HG03457 (cell line): ENCODE data around the gene C2.

ENCODE experiments used
- ATAC-seq: cut with Tn5 transposase; IDR thresholded peaks from one replicate; pipeline ENCODE4 v1.9.1; 2021; ENCODE audit warnings: moderate number of reproducible peaks; ENCODE audit not compliant: unreplicated experiment

C2 gene

DNA sequence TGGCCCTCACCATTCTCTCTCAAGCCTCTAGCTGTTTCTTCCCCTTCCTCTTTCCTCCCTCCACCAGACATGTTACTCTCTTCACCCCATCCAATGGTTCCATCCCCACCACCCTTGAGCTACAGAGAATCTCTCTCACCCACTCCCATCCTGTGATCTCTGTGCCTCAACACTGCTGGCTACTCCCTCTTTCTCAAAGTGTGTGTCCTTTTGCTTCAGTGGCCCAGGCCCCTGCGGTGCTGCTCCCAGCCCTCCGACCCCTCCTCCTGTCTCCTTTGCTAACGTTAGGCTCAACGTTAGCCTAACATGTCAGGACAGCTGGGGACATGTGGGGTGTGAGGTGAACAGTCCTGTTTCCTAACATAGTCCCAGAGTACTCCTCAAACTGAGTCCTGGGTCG, 25.4 kb downstream of the C2 start:
- no peak for ATAC-seq

DNA sequence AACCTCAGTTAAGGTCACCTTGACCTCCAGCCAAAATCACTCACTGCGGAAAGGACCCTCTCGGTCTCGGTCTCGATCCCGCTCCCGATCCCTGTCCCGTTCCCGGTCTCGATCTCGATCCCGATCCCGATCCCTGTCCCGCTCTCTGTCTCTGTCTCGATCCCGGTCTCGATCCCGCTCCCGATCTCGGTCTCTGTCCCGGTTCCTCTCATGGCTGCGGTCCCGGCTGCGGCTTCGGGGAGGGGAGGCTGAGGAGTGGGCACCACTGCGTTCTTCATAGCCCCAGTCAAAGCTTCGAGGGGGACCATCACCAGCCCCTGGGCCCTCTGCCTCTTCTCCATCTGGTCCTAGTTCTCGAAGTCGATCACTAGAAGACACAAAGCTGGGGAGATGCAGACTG, 27.0 kb downstream of the C2 start:
- no peak for ATAC-seq

DNA sequence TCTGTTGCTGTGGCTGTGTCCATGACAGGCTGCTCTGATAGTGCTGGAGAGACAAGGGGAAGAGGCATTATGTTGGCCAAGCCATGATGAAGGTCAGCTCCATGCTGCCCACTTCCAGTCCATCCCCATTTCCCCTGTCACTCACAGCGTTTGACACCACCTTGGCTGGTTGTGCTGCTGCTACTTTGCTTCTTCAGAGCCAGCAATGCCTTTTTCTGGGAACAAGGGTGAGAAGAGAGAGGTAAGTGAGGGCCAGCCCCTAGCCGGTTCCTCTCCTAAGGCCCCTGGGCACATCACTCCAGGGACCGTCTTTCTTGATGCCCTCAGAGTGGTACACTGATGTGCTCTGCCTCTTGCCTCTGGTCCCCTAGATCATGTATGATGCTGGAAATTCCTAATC, 29.3 kb downstream of the C2 start:
- no peak for ATAC-seq

DNA sequence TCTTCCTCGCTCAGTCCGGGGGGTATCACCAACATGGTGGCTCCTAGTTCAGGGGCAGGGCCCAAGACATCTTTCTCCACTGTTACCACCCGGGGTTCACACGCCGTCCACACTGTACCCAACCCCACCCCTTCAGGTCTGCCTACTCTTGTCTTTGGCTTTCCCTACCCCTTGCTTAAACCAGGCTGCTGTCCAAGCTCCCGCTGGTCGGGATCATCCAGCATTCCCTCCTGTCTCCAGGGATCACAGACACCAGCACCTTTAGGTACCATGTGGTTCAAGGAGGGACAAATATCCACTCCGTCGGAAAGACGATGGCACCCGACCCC, 30.9 kb downstream of the C2 start:
- peak; percentile 7 for ATAC-seq

DNA sequence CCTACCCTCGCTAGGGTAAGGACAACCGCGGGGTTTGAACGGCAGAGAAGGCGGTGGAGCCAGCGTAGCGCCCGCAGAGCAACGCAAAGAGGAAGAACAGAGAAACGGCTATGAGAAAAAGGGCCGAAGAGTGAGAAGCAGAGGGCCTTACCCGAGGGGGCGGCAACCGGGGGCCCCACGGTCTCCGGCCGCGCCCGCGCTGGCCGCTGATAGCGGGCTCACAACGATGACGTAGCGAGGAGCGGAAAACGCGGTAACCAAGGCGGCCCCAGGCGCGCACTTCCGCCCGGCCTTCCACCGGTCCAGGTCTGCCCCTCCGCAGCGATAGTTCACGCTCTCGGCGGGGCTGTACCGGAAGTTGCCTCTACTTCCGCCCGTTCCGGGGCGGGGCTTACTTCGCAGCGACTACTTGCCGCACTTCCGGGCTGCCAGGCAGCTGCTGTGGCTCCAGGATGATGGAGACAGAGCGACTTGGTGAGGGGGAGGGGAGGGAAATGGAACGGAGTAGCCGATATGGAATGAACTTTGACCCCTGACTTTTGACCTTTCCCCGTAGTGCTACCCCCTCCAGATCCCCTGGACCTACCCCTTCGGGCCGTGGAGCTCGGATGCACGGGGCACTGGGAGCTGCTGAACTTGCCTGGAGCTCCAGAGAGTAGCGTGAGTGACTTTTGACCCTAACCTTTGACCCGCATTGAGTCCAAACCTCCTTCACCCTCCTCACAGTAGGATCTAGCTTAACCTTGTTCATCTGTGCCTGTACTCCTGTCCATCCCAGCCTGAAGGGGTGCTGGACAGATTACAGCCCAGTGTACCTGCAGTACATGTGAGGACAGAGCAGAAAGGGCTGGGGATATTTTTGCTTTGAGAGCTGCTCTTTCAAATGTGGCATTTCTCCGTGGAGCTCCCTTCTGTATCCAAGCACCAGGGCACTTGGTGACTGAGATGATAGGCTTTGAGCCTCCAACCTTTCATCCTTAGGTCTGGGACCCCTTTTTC, 31.5 kb downstream of the C2 start, which contains the start of the genes NELFE and SKIC2:
NELFE (minus strand) TSS at position 231 of the 999 bp plus-strand sequence. CDS start 525 bp downstream, outside the sequence.
SKIC2 (plus strand) TSS at position 435 of the 999 bp plus-strand sequence; CDS start at position 453, 18 bp downstream.
- peak; percentile 73 for ATAC-seq

DNA sequence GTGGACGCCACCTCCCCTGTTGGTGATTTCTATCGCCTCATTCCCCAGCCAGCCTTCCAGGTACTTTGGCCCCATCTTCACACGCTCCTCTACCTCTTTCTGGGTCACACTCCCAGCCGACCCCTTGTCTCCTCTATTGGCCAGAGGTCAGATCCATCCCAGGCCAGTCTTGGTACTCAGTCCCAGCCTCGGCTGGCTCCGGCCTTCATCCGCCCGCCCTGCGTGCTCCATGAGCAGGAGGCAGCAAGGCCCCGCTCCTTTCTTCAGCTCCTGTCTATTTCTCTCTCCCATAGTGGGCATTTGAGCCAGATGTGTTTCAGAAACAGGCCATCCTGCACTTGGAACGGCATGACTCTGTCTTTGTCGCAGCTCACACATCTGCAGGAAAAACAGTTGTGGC, 34.1 kb downstream of the C2 start:
- no peak for ATAC-seq

DNA sequence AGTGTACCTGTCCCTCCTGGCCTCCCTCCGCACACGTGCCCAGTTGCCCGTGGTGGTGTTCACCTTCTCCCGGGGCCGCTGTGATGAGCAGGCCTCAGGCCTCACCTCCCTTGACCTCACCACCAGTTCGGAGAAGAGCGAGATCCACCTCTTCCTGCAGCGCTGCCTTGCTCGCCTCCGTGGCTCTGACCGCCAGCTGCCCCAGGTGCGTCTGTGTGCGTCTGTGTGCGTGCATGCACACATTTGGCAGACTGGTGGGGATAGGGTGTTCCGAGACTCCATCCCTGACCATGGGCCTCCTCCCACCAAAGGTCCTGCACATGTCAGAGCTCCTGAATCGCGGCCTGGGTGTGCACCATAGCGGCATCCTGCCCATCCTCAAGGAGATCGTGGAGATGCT, 36.4 kb downstream of the C2 start:
- ATAC-seq, result no peak

DNA sequence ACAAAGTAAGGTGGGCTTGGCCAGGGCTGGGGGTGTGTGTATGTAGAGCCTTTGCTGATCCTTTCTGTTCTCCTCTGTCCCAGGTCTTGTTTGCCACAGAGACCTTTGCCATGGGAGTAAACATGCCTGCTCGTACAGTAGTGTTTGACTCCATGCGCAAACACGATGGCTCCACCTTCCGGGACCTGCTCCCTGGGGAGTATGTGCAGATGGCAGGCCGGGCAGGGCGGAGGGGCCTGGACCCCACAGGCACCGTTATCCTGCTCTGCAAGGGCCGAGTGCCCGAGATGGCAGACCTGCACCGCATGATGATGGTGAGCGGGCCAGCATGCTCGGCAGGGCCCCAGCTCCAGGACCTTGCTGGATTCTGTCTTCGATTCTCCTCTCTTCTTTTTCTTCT, 38.2 kb downstream of the C2 start:
- no peak for ATAC-seq

DNA sequence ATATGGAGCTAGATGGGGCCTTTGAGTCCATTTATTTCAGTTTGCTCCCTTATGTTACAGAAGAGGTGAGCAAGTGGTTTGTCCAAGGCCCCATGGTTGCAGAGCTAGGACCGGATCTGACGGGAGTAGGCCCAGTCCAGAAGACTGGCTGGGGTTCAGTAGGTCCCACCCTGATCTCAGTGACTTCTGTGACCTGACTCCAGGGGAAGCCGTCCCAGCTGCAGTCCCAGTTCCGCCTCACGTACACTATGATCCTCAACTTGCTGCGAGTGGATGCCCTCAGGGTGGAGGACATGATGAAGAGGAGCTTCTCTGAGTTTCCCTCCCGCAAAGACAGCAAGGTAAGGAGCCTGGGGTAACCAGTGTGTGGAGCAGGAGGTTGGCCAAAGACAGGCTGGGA, 39.0 kb downstream of the C2 start:
- no peak for ATAC-seq

DNA sequence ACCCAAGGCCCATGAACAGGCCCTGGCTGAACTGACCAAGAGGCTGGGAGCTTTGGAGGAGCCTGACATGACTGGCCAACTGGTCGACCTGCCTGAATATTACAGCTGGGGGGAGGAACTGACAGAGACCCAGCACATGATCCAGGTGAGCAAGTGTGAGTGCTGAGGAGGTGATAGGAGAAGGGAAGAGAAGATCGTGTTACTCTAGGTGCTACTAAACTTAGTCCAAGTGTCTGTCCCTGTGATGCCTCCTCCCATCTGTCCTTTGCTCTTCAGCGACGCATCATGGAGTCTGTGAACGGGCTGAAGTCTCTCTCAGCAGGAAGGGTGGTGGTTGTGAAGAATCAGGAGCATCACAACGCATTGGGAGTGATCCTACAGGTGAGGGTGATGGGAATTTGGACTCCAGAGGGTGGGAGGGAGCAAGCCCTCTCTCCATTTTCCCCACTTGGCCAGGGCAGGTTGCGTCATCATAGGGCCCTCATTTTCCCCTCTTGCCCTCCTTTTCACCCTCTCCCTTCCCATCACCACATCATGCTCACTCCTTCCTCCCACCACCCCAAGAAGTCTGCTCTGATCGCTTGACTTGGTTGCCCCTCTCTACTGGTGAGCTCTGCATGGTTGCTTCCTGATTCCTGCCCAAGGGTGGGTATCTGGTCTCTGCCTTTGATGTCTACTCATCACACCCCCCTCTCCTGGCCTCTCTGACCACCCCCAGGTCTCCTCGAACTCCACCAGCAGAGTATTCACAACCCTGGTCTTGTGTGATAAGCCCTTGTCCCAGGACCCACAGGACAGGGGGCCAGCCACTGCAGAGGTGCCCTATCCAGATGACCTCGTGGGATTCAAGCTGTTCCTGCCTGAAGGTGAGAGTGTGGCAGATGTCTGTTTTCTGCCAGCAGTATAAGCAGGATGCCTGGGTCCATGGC, 39.7 kb downstream of the C2 start:
- ATAC-seq, result no peak

DNA sequence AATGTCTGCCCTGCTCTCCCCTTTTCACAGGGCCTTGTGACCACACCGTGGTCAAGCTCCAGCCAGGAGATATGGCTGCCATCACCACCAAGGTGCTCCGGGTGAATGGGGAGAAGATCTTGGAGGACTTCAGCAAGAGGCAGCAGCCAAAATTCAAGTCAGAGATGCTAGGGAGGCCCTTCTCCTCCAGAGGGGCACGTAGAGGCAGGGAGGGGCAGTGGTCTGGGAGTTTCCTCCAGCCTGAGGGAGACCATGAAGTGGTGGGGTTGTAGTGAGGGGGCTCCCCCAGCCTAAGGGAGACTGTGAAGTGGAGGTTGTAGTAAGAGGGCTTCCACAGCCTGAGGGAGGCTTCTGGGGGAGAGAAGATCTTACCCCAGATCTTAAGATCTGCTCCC, 40.4 kb downstream of the C2 start:
- no peak for ATAC-seq

DNA sequence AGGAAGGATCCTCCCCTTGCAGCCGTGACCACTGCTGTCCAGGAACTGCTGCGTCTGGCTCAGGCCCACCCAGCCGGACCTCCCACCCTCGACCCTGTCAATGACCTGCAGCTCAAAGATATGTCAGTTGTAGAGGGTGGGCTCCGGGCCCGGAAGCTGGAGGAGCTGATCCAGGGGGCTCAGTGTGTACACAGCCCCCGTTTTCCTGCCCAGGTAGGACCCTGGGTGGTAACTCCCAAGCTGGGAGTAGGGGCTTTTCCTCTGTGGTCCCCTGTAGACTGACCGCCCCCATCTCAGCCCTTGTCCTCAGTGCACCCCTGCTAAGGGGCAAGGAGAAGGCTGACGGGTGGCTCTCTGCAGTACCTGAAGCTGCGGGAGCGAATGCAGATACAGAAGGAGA, 40.8 kb downstream of the C2 start:
- ATAC-seq, result no peak

DNA sequence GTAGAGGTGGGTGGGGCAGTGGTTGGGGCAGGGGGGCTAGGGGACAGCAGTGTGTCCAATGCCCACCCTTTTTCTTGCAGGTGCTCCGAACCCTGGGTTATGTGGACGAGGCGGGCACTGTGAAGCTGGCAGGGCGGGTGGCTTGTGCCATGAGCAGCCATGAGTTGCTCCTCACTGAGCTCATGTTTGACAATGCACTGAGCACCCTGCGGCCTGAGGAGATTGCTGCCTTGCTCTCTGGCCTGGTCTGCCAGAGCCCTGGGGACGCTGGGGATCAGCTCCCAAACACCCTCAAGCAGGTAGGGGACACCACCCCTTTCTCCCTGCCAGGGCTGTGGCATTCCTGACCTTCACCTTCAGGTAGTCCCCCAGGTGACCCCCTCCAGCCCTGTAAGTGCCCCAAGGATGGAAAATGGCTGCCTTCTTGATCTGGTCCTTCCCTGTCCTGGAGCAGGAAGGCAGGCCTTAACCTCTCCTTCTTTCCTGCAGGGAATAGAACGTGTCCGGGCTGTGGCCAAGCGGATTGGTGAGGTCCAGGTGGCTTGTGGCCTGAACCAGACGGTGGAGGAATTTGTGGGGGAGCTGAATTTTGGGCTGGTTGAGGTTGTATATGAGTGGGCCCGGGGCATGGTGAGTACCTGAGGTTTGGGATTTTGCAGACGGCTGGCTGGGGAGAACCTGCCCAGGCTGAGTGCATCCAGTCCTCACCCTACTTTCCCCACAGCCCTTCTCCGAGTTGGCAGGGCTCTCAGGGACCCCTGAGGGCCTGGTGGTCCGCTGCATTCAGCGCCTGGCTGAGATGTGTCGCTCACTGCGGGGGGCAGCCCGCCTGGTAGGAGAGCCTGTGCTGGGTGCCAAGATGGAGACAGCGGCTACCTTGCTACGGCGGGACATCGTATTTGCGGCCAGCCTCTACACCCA, 41.5 kb downstream of the C2 start:
- no peak for ATAC-seq

DNA sequence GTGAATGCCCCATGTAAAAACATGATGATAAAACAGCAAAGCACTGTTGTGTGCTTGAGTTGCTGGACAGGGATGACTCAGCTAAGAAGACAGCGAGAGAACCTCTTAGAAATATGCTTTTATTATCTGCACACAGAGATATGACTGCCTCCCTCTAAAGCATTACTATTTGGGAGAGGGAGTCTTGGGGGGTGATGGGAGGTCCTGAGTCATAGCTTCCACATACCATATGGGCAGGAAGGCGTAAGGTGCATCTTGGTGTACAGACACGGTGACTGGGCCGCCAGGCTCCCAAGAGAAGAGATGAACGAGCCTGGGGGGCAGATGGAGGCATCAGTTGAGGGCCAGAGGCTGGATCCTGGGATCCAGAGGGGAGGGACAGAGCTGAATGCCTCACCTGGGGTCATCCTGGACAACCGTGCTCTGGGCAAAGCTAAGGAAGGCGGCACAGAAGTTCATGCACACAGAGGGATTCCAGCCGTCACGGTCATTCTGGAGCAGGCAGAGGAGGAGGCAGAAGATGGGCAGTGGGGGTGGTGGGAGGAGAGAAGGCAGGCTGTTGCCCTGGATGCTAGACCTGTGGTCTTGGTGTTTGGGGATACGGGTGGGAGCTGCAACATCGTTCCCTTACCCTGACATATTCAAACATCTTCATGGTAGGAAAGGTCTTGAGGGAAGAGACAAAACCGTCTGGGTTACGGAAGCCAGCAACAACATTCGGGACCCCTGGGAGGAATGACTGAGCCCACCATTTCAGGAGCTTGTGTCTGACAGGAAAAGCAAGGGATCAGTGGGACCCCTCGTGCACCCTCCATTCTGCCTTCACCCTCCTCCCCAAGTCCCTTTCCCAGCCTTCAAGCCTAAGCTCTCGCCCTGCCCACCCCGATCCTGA, 42.4 kb downstream of the C2 start:
- ATAC-seq, result no peak

DNA sequence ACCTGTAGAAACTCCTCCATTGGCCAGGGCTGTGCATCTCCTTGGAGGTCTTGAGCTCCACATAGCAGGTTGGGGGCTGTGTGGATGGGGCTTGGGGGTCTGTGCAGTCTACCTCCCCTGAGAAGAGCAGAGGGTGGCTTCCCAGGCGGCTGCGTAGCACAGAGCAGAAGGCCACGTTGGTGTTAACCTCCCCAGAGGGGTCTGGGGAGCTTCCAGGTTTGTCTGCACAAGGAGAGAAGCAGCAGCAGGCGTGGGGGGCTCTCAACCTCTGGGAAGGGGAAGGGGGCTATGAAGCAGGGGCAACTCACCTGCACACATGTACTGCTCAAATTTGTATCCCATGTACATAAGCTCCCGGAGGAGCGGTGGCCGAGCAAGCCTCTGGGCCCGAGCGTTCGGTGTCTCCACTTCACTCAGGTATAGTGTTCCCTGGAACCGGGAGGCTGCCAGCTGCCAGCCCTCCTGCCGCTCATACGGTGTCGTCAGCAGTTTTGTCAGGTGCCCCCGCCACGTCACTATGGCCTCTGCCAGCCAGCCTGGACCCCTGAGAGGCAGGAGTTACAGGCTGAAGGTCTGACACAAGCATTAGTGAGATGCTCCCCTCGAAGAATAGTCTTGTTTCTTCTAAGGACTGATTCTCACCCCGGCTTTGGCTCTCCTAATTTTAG, 43.2 kb downstream of the C2 start:
- ATAC-seq, result no peak

DNA sequence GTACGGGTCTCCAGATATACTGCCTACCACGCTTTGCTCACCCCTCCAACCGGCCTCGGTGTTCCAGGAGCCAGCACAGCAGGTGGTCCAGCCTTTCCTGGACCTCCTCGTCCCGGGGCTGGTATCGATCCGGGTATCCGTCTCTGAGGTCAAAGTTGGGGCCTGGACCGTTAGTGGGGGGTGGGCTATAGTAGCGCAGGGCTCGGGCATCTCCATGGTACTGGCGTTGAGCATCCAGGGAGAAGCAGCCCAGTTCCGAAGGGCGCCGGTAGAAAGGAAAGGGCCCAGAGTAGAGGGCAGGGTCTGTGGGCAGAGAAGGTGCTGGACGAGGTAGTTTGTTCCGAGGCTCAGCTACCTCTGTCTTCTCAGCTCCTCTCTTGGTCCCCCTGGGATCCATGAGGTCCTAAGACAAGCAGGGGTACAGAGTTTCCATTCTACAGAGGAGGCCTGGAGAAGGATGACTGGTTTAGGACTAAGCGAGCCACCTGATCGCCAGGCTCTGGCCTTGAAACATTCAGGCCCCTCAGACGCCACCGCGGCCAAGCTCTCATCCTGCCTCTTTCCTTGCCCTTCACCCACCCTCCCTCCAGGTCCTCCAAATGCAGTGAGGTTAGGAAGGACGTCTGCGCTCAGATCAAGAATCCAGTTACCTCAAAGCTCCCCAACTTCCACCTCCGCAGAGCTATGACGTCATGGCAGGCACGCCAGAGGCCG, 43.9 kb downstream of the C2 start:
- no peak for ATAC-seq

DNA sequence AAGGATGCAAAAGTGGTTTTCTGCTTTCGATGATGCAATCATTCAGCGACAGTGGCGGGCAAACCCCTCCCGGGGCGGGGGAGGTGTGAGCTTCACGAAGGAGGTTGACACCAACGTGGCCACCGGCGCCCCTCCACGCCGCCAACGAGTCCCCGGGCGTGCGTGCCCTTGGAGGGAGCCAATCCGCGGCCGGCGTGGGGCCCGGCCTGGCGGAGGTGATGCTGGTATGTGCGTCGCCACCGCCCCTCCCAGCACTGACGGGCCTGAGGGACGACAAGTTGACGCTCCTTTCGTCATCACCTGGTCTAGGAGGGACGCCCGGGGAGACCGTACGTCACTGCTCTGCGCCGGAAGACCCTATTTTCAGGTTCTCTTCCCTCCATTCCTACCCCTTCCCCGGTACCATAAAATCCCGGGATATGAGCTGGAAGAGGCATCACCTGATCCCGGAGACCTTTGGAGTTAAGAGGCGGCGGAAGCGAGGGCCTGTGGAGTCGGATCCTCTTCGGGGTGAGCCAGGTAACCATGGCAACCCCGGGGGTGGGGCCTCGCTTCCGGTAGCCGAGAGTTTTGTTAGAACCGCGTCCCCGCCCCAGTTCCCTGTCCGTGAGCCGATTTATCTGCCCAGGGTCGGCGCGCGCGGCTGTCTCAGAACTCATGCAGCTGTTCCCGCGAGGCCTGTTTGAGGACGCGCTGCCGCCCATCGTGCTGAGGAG, 44.6 kb downstream of the C2 start, which contains the start of gene DXO:
DXO (minus strand) TSS at position 146 of the 716 bp plus-strand sequence. CDS start 463 bp downstream, outside the sequence.
- ATAC-seq, result peak; percentile 66
